ENCODE results near the gene ALDH4A1.

- peak in 3 of 4 experiments; percentile 4 to 22 (median 18) for TF ChIP-seq CTCF (IDR thresholded peaks at IDR 0.05)
- TF ChIP-seq POLR2A (IDR thresholded peaks at IDR 0.05) = peak in 1 of 2 donors; percentile 26
These were observed at the start of gene ALDH4A1 for GRCh38 chr1:18902523-18903290.

All from gastroesophageal sphincter (tissue), 3 donors.